K562 (cell line): ENCODE data around the gene AKR1D1. TPM values are rescaled to one million over a fixed set of nuclear protein-coding genes. Genes with fewer than 3 reads are reported as not detected.
A peak's percentile ranks its signal among the peaks of the same experiment; 100 is the strongest.

Experiments used
- ARNT ChIP-seq, 2 experiments: fragments of 450-650 bp; IDR thresholded peaks; 2 replicates each; pipeline ENCODE4 v1.6.1; 2016; ENCODE audit warnings: mild to moderate bottlenecking in 1 of 2
- CSDE1 ChIP-seq, 2 experiments: fragments of 450-650 bp; IDR thresholded peaks; 2 replicates each; pipeline ENCODE4 v1.6.1; 2016; ENCODE audit warnings: mild to moderate bottlenecking in 1 of 2
- E2F6 ChIP-seq, 2 experiments: IDR thresholded peaks; 2 replicates each; pipeline ENCODE4 v1.6.1; 2011; ENCODE audit warnings: borderline replicate concordance in 1 of 2, control low read depth in 1 of 2, low read depth in 1 of 2, low read length in 1 of 2, mild to moderate bottlenecking in 1 of 2, mixed read lengths in 1 of 2, moderate library complexity in 1 of 2; ENCODE audit not compliant: insufficient read depth in 1 of 2, insufficient read length in 1 of 2, poor library complexity in 1 of 2, severe bottlenecking in 1 of 2; ENCODE audit errors: extremely low read depth in 1 of 2
- ELF4 ChIP-seq: fragments of 450-650 bp; formaldehyde crosslinking; IDR thresholded peaks from 2 replicates; pipeline ENCODE4 v1.4.0; 2022; ENCODE audit warnings: missing genetic modification characterization
- HMBOX1 ChIP-seq: sonication (generic); IDR thresholded peaks from 2 replicates; pipeline ENCODE4 v1.6.1; 2016
- ILK ChIP-seq: fragments of 450-650 bp; IDR thresholded peaks from 2 replicates; pipeline ENCODE4 v1.6.1; 2016; ENCODE audit warnings: missing genetic modification characterization, low read depth, mild to moderate bottlenecking, missing compliant biosample characterization, moderate library complexity, borderline replicate concordance
- KAT8 ChIP-seq: fragments of 450-650 bp; IDR thresholded peaks from 2 replicates; pipeline ENCODE4 v1.6.1; 2016; ENCODE audit warnings: low read depth, mild to moderate bottlenecking
- KLF13 ChIP-seq: fragments of 450-650 bp; IDR thresholded peaks from 2 replicates; pipeline ENCODE4 v1.6.1; 2016; ENCODE audit warnings: missing genetic modification characterization, low read depth, mild to moderate bottlenecking, missing compliant biosample characterization, moderate library complexity, borderline replicate concordance
- MAFK ChIP-seq: IDR thresholded peaks from 2 replicates; pipeline ENCODE4 v1.6.1; 2011; ENCODE audit warnings: low read length, improper control_type of control experiment
- MYNN ChIP-seq, 2 experiments: sonication (generic); formaldehyde crosslinking in 1 of 2; IDR thresholded peaks; 2 replicates each; pipeline versions ENCODE4 v1.5.0 to v1.6.1; 2016 to 2020; ENCODE audit warnings: antibody characterized with exemption in 1 of 2, missing genetic modification reagents in 1 of 2
- POLR2H ChIP-seq: IDR thresholded peaks from 2 replicates; pipeline ENCODE4 v1.6.1; 2016; ENCODE audit warnings: missing genetic modification characterization, low read depth, mild to moderate bottlenecking, control low read depth, missing compliant biosample characterization, moderate library complexity
- RERE ChIP-seq: sonication (generic); formaldehyde crosslinking; IDR thresholded peaks from 2 replicates; pipeline ENCODE4 v1.8.0; 2023; ENCODE audit warnings: missing genetic modification reagents, mild to moderate bottlenecking, borderline replicate concordance
- SP1 ChIP-seq: sonication (generic); formaldehyde crosslinking; IDR thresholded peaks from 2 replicates; pipeline ENCODE4 v1.8.1; 2022; ENCODE audit warnings: mild to moderate bottlenecking, missing genetic modification reagents
- TBP ChIP-seq: optimal IDR thresholded peaks from 2 replicates; pipeline ENCODE3; 2011; ENCODE audit warnings: low read depth, low read length, improper control_type of control experiment
- TCF15 ChIP-seq: fragments of 250-450 bp; sonication (Bioruptor Pico); IDR thresholded peaks from 2 replicates; pipeline ENCODE4 v1.8.0; 2022; ENCODE audit warnings: moderate library complexity, mild to moderate bottlenecking, inconsistent platforms
- ZBTB26 ChIP-seq: fragments of 450-650 bp; formaldehyde crosslinking; IDR thresholded peaks from 2 replicates; pipeline ENCODE4 v1.4.0; 2022; ENCODE audit warnings: missing genetic modification characterization
- ZEB2 ChIP-seq: fragments of 450-650 bp; IDR thresholded peaks from 2 replicates; pipeline ENCODE4 v1.6.1; 2016
- ZNF586 ChIP-seq: fragments of 450-650 bp; formaldehyde crosslinking; conservative IDR thresholded peaks from 2 replicates; pipeline ENCODE4 v1.4.0; 2020; ENCODE audit warnings: mild to moderate bottlenecking, moderate library complexity
- ZNF764 ChIP-seq: fragments of 250-450 bp; sonication (Bioruptor Pico); IDR thresholded peaks from 2 replicates; pipeline ENCODE4 v1.4.0; 2020; ENCODE audit warnings: low read depth, mild to moderate bottlenecking, moderate library complexity
- ZNF780A ChIP-seq: fragments of 250-450 bp; sonication (Bioruptor Pico); IDR thresholded peaks from 2 replicates; pipeline ENCODE4 v1.5.0; 2021; ENCODE audit warnings: mild to moderate bottlenecking
- polyA plus RNA-seq, 8 experiments: library from polyadenylated mRNA; depleted of rRNA in 4 of 8; stranded (reverse) in 5 of 8; unstranded in 3 of 8; fragments of >200 nt; fragmentation: Nextera tagmentation in 2 of 8; fragmentation: Illumina TruSeq in 1 of 8; extraction: Ambion mirVana in 2 of 8; extraction: Trizol in 1 of 8; gene quantifications; 2 replicates each; pipeline versions ENCODE4 v1.2.1 to v1.2.3, GENCODE V29; 2011 to 2014; ENCODE audit warnings: inconsistent platforms in 1 of 8, missing spikeins in 1 of 8
- total RNA-seq, 7 experiments: library from RNA; depleted of rRNA in 6 of 7; stranded (reverse); fragments of >200 nt in 6 of 7; fragmentation: Illumina TruSeq in 2 of 7; extraction: Trizol in 2 of 7; gene quantifications; 2 replicates each; pipeline versions ENCODE4 v1.2.1 to v1.2.3, GENCODE V29; 2011 to 2021; ENCODE audit warnings: low replicate concordance in 1 of 7

Gene AKR1D1
- total and polyA plus RNA-seq, 9 of the 15 experiments (the other 6 are each of a cell fraction or from before 2014, with no cell fraction given): not detected

GRCh38 chr7:138161600-138162081, 85.4 kb downstream of the AKR1D1 start (continued):
- TF ChIP-seq E2F6 (IDR thresholded peaks at IDR 0.05; ENCODE audit: borderline replicate concordance in 1 of 2, extremely low read depth in 1 of 2, insufficient read depth in 1 of 2, insufficient read length in 1 of 2, low read depth in 1 of 2, low read length in 1 of 2, poor library complexity in 1 of 2, severe bottlenecking in 1 of 2) (no peak), HMBOX1 (no peak), TCF15 (no peak), MYNN (IDR thresholded peaks at IDR 0.05) (0 out of 2 replicates have a peak, but pooled peaks have one; percentile 1), MYNN (CRISPR knock-in tag; IDR thresholded peaks at IDR 0.05) (no peak), SP1 (CRISPR knock-in tag) (0 out of 2 replicates have a peak, but pooled peaks have one; percentile 35), POLR2H (no peak), RERE (CRISPR knock-in tag) (no peak), CSDE1 (IDR thresholded peaks at IDR 0.05) (peak in 1 of 2 experiments; percentile 99; a peak in 2 of 4 replicates), KAT8 (no peak), ZNF764 (CRISPR knock-in tag) (no peak), ZEB2 (no peak), ARNT (IDR thresholded peaks at IDR 0.05) (0 out of 4 replicates have a peak, but pooled peaks of 1 of the 2 experiments have one; percentile 43), ILK (no peak), MAFK (no peak), ZBTB26 (no peak), ELF4 (CRISPR knock-in tag) (no peak), KLF13 (tag) (no peak), TBP (no peak), ZNF780A (CRISPR knock-in tag) (no peak), ZNF586 (CRISPR knock-in tag) (no peak)
